Measurements from ENCODE around the gene RNF220. TPM values are rescaled to one million over a fixed set of nuclear protein-coding genes. Genes with fewer than 3 reads are reported as not detected.

The RNF220 gene
- total and polyA plus RNA-seq, 7 experiments from 2014 or later = 83.1 to 127 (median 95.9) TPM

- no peaks in the 10 kb centered on the region for H3K9me3 Mint-ChIP-seq
- intact Hi-C loops (cut with micrococcal nuclease) = no loop called here
- CTCF ChIA-PET = no interaction called here
Observed at GRCh38 chr1:44598167-44598566, 193.1 kb downstream of the RNF220 start.

DNA sequence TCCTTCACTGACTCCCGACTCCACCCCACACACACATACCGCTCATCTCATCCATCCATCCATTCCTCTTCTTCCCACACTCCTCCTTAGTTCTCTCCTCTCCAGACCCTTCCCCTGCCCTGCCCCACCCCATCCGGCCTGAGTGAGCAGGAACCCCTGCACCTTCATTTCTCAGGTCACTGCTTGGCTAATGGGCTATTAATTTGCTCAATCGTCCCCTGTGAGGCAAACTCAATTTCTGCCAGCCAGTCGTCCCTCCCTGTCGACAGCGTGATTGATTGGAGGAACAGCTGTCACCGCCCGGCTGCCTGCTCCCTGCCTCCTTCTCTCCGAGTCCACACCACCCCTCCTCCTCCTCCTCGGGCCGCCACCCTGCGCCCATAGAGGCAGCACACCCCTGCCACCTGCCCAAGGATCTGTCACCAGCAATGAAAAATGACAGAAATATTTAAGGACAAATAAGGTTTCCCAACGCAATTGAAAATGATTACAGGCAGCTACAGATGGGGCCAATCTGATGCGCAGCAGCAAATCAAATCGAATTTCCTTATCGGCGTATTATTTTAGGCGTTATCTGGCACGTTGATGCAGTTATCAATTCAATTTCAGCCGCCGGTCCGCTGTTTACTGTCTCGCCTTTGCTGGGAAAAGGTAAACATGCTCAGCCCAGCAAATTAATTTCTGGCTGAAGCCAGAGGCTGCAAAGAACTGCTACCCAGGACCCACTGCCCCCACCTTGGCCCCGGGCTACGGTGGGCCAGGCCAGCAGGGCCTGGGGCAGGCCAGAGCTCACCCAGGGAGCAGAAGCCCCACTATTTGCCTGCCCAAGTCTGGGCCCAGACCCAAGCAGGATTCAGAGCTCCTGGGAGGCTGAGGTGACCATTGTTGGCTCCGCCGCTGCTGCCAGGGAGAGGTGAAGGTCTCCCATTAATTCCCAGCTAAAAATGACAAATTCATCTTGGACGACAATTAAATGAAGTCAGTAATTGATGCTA lies 197.9 kb downstream of the RNF220 start:
- H3K27me3 Mint-ChIP-seq = no peaks in the 10 kb centered on the region
- H3K36me3 Mint-ChIP-seq = no peaks in the 10 kb centered on the region
- H3K4me3 Mint-ChIP-seq = no peak overlapping the region
- Histone ChIP-seq H3K4me1 (ENCODE audit: control insufficient read depth in 2 of 2, insufficient read depth in 2 of 2, low read length in 2 of 2) (no peaks in the 10 kb centered on the region), H3K27ac (ENCODE audit: low read depth, low read length) (no peak overlapping the region), H3K9me3 (ENCODE audit: control insufficient read depth in 2 of 3, low read length in 3 of 3) (no peaks in the 10 kb centered on the region), H3K4me3 (ENCODE audit: low read length) (no peak overlapping the region), H3K27me3 (ENCODE audit: control insufficient read depth in 2 of 2, insufficient read depth in 2 of 2, low read length in 2 of 2) (no peaks in the 10 kb centered on the region), H3K36me3 (ENCODE audit: control insufficient read depth in 2 of 3, insufficient read depth in 3 of 3, low read length in 3 of 3) (no peaks in the 10 kb centered on the region)
- POLR2A ChIA-PET = no interaction called here
- CTCF ChIA-PET = no interaction called here
- peaks cover 0 to 3% (median 0%) of the 10 kb centered on the region in 11 donors for H3K9me3 Mint-ChIP-seq
- no peak overlapping the region for H3K27ac Mint-ChIP-seq
- intact Hi-C loops (cut with micrococcal nuclease) = no loop called here
- H3K4me1 Mint-ChIP-seq = no peaks in the 10 kb centered on the region
- no peak for ATAC-seq
- DNase-seq = no peak

More at GRCh38 chr1:44598167-44598566, 193.1 kb downstream of the RNF220 start:
- H3K4me3 Mint-ChIP-seq = no peak overlapping the region
- Histone ChIP-seq H3K9me3 (ENCODE audit: control insufficient read depth in 2 of 3, low read length in 3 of 3) (no peaks in the 10 kb centered on the region), H3K4me1 (ENCODE audit: control insufficient read depth in 2 of 2, insufficient read depth in 2 of 2, low read length in 2 of 2) (no peaks in the 10 kb centered on the region), H3K27me3 (ENCODE audit: control insufficient read depth in 2 of 2, insufficient read depth in 2 of 2, low read length in 2 of 2) (no peaks in the 10 kb centered on the region), H3K36me3 (ENCODE audit: control insufficient read depth in 2 of 3, insufficient read depth in 3 of 3, low read length in 3 of 3) (no peaks in the 10 kb centered on the region), H3K27ac (ENCODE audit: low read depth, low read length) (no peak overlapping the region), H3K4me3 (ENCODE audit: low read length) (no peak overlapping the region)
- no peak overlapping the region for H3K27ac Mint-ChIP-seq
- no peaks in the 10 kb centered on the region for H3K4me1 Mint-ChIP-seq
- POLR2A ChIA-PET = no interaction called here
- no peak for ATAC-seq
- DNase-seq = no peak
- peaks cover 0 to 4% (median 0%) of the 10 kb centered on the region in 5 donors for H3K27me3 Mint-ChIP-seq
- H3K36me3 Mint-ChIP-seq = no peaks in the 10 kb centered on the region

DNA sequence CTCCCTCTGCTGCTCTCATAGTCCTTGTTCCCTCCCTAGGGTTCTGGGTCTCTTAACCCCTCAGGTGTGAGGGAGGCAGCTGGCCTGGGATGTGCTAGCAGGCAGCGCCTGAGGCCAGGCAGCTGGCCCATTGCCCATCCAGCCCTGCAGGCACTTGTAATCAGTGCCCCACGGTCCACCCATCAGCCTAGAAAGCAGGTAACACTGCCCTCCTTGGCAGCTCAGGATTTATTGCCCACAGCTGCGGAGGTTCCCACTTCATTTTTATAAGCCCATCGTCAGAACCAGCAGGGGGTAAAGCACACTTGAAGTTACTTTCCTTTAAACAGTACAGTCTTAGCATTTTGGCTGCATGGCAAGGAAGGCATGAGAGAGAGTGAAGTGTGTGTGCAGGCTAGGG lies 198.7 kb downstream of the RNF220 start:
- Histone ChIP-seq H3K36me3 (ENCODE audit: control insufficient read depth in 2 of 3, insufficient read depth in 3 of 3, low read length in 3 of 3) (no peaks in the 10 kb centered on the region), H3K27me3 (ENCODE audit: control insufficient read depth in 2 of 2, insufficient read depth in 2 of 2, low read length in 2 of 2) (no peaks in the 10 kb centered on the region), H3K9me3 (ENCODE audit: control insufficient read depth in 2 of 3, low read length in 3 of 3) (no peaks in the 10 kb centered on the region), H3K4me3 (ENCODE audit: low read length) (no peak overlapping the region), H3K27ac (ENCODE audit: low read depth, low read length) (no peak overlapping the region), H3K4me1 (ENCODE audit: control insufficient read depth in 2 of 2, insufficient read depth in 2 of 2, low read length in 2 of 2) (no peaks in the 10 kb centered on the region)
- peak overlapping the region in 1 of 9 donors; percentile 27 for H3K27ac Mint-ChIP-seq
- intact Hi-C loops (cut with micrococcal nuclease) = no loop called here
- H3K4me1 Mint-ChIP-seq = no peaks in the 10 kb centered on the region
- ChIA-PET POLR2A (no interaction called here), CTCF (no interaction called here)
- no peak overlapping the region for H3K4me3 Mint-ChIP-seq
- ATAC-seq = no peak
- H3K27me3 Mint-ChIP-seq = peaks cover 0 to 4% (median 0%) of the 10 kb centered on the region in 5 donors
- no peak for DNase-seq
- H3K9me3 Mint-ChIP-seq = peaks cover 0 to 3% (median 0%) of the 10 kb centered on the region in 11 donors
- no peaks in the 10 kb centered on the region for H3K36me3 Mint-ChIP-seq

- Histone ChIP-seq H3K4me3 (ENCODE audit: low read length) (no peak overlapping the region), H3K36me3 (ENCODE audit: control insufficient read depth in 2 of 3, insufficient read depth in 3 of 3, low read length in 3 of 3) (no peaks in the 10 kb centered on the region), H3K4me1 (ENCODE audit: control insufficient read depth in 2 of 2, insufficient read depth in 2 of 2, low read length in 2 of 2) (no peaks in the 10 kb centered on the region), H3K9me3 (ENCODE audit: control insufficient read depth in 2 of 3, low read length in 3 of 3) (no peaks in the 10 kb centered on the region), H3K27ac (ENCODE audit: low read depth, low read length) (no peak overlapping the region), H3K27me3 (ENCODE audit: control insufficient read depth in 2 of 2, insufficient read depth in 2 of 2, low read length in 2 of 2) (no peaks in the 10 kb centered on the region)
- Mint-ChIP-seq H3K27ac (no peak overlapping the region), H3K4me3 (no peak overlapping the region), H3K4me1 (no peaks in the 10 kb centered on the region), H3K9me3 (peaks cover 0 to 3% (median 0%) of the 10 kb centered on the region in 11 donors), H3K36me3 (no peaks in the 10 kb centered on the region), H3K27me3 (peaks cover 0 to 4% (median 2%) of the 10 kb centered on the region in 5 donors)
- DNase-seq = no peak
- intact Hi-C loops (cut with micrococcal nuclease) = no loop called here
- no peak for ATAC-seq
- ChIA-PET POLR2A (no interaction called here), CTCF (no interaction called here)
Observed at GRCh38 chr1:44604157-44604955, 199.3 kb downstream of the RNF220 start.

DNA sequence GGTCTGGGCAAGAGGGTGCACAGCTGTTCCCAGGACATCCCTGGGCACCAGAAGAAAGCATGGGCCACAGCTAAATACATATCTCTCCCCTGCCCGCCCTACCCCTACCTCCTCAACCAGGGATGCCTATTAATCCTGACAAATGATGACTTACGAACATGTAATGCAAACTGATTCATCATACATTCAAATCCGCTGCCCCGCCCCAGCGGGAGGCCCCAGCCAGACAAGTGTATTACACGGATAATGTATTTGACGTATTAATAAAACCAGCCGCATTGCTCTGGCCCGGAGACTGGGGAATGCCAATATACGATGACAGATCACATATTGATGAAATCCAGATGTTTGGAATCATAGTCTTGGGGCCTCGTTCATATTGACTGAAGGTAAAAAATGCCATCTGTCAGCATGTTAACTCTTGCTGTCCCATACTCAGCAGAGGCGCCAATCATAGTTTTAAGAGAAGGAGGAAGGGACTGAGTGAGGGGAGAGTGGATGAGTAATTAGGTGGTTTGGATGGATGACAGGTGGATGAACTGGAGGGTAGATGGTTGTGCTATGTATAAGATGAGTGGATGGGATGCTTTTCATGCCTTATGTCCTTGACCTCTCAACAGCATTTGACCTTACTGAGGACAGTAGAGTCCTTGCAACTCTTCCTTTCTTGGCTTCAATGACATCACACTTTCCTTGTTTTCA lies 201.0 kb downstream of the RNF220 start:
- intact Hi-C loops (cut with micrococcal nuclease) = no loop called here
- peaks cover 0 to 3% (median 0%) of the 10 kb centered on the region in 11 donors for H3K9me3 Mint-ChIP-seq
- H3K27ac Mint-ChIP-seq = no peak overlapping the region

GRCh38 chr1:44606701-44607281 lies 201.7 kb downstream of the RNF220 start:
- Histone ChIP-seq H3K27me3 (ENCODE audit: control insufficient read depth in 2 of 2, insufficient read depth in 2 of 2, low read length in 2 of 2) (no peaks in the 10 kb centered on the region), H3K4me3 (ENCODE audit: low read length) (no peak overlapping the region), H3K27ac (ENCODE audit: low read depth, low read length) (no peak overlapping the region), H3K9me3 (ENCODE audit: control insufficient read depth in 2 of 3, low read length in 3 of 3) (no peaks in the 10 kb centered on the region), H3K36me3 (ENCODE audit: control insufficient read depth in 2 of 3, insufficient read depth in 3 of 3, low read length in 3 of 3) (no peaks in the 10 kb centered on the region), H3K4me1 (ENCODE audit: control insufficient read depth in 2 of 2, insufficient read depth in 2 of 2, low read length in 2 of 2) (no peaks in the 10 kb centered on the region)
- no peak for ATAC-seq
- no peak for DNase-seq
- no peak overlapping the region for H3K4me3 Mint-ChIP-seq
- no peaks in the 10 kb centered on the region for H3K4me1 Mint-ChIP-seq
- no peak overlapping the region for H3K27ac Mint-ChIP-seq
- POLR2A ChIA-PET = no interaction called here
- H3K27me3 Mint-ChIP-seq = peaks cover 0 to 7% (median 4%) of the 10 kb centered on the region in 5 donors
- CTCF ChIA-PET = interaction anchor here (1.0 kb wide), 1 partner anchor 12 kb away, joined by 3 read pairs; no protein-coding TSS in a partner anchor
- no peaks in the 10 kb centered on the region for H3K36me3 Mint-ChIP-seq
- intact Hi-C loops (cut with micrococcal nuclease) = no loop called here
- peaks cover 0 to 3% (median 0%) of the 10 kb centered on the region in 11 donors for H3K9me3 Mint-ChIP-seq

More for the DNA sequence above, 201.0 kb downstream of the RNF220 start:
- no peak for ATAC-seq
- CTCF ChIA-PET = interaction anchor here (1.0 kb wide), 1 partner anchor 11 kb away, joined by 3 read pairs; no protein-coding TSS in a partner anchor
- DNase-seq = no peak
- H3K4me3 Mint-ChIP-seq = no peak overlapping the region
- no peaks in the 10 kb centered on the region for H3K4me1 ChIP-seq (ENCODE audit: control insufficient read depth in 2 of 2, insufficient read depth in 2 of 2, low read length in 2 of 2)
- no peaks in the 10 kb centered on the region for H3K9me3 ChIP-seq (ENCODE audit: control insufficient read depth in 2 of 3, low read length in 3 of 3)
- H3K27ac ChIP-seq (ENCODE audit: low read depth, low read length) = no peak overlapping the region
- POLR2A ChIA-PET = no interaction called here
- peaks cover 0 to 4% (median 2%) of the 10 kb centered on the region in 5 donors for H3K27me3 Mint-ChIP-seq
- H3K4me1 Mint-ChIP-seq = no peaks in the 10 kb centered on the region
- no peaks in the 10 kb centered on the region for H3K36me3 ChIP-seq (ENCODE audit: control insufficient read depth in 2 of 3, insufficient read depth in 3 of 3, low read length in 3 of 3)
- H3K27me3 ChIP-seq (ENCODE audit: control insufficient read depth in 2 of 2, insufficient read depth in 2 of 2, low read length in 2 of 2) = no peaks in the 10 kb centered on the region
- H3K36me3 Mint-ChIP-seq = no peaks in the 10 kb centered on the region
- H3K4me3 ChIP-seq (ENCODE audit: low read length) = no peak overlapping the region

Measured in naive thymus-derived CD4-positive, alpha-beta T cell (primary cell).